ENCODE results near the gene C10orf90.
"Not testable (repeated sequence)": the region's sequence is repeated elsewhere in the genome, so short reads cannot be mapped to it uniquely, and the experiment has no call there.

Gene C10orf90

DNA sequence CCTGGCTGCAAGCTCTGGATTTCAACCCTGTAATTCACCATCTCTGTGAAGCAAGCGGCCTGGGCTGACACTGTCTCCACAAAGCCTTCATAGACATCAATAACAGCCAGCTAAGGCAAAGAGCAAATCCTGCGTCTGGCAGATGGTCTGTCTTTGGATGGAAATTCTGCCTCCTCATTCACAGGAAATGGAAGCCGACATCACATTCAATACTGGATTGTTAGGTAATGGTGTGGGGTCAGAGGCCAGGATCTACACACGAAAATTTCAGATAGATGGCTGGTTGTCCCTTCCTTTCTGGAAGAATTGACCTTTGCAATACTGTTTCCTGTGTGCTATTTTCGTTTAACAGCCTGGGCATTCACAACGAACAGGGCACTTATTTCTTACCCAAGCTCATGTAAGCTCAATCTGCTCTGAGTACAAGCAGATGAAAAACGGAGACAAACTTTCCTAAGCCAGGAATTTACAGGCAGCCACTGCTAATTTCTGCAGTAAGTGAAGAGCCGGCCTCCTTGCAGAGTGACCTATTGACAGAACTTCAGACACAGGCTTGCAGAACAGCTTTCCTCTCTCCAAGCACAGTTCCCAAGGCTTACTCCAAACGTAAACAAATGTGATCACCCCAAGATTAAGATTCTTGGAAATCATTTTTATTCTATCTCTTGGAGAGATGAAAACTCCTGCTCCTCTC lies 279.2 kb downstream of the C10orf90 start:
- no peak for DNase-seq (ENCODE audit: low read depth in 2 of 2)

DNA sequence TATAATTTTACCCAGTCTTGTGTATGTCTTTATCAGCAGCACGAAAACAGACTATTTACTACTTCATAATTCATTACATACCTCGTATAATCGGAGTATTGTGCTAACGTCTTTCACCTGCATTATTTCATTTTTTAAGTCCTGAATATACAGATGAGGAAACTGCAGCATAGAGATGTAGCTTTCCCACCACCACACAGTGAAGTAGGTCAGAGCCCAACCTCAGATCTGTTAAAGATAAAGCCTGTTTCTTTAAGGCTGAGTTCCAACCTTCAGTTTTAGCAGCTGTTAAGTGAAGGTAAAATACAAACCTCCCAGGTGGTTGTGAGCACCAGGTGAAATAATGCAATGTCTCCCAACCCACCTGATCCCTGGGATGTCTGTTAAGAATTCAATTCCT lies 280.2 kb downstream of the C10orf90 start:
- no peak for DNase-seq (ENCODE audit: low read depth in 2 of 2)

DNA sequence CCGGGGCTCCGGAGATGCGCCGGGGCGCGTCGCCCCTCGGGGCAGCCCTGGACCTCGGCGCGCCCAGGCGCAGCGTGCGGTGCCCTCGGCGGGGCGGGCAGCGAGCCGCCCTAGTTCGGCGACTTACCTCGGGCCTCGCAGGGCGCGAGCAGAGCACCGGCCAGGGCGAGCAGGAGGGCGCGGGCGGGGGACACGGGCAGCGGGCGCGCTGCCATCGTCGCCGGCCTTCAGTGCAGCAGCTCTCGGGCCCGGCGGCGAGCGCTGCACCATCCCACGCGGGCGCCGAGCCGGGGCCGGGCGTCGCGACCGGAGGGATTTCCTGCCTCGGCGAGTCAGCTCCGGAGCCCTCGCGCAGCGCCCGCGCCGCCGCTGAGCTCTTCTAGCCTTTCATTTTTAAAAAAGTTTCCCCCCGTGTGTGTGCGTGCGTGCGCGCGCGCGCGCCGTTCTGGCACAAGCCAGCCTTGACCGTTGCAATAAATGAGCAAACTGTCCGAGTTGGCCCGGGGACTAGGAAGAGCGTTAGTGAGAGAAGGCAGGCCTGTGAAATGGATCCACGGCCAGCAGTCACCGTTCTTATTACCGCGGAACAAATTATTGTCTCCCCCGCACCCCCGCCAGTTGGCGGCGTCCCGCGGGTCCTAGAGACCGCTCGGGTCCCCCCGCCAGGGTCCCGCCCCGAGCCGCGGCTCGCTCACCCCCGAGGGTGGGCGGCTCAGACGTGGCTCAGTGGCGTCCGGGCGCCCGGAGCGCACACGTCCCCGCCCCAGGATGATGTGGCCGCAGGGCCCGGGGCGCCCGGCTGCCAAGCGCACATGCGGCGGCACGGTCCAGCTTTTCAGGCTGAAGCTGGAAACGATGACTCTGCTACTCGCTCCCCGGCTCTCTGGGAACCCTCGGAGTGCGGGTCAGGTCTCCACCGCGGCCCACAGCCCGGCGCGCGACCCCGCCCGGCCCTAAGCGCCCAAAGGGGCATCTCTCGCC lies 282.3 kb downstream of the C10orf90 start, which contains the start of gene ADAM12:
TSS of gene ADAM12 (minus strand) at position 547 of the 981 bp plus-strand sequence. CDS start at position 215, 332 bp downstream.
- DNase-seq (ENCODE audit: low read depth in 2 of 2) = no peak

DNA sequence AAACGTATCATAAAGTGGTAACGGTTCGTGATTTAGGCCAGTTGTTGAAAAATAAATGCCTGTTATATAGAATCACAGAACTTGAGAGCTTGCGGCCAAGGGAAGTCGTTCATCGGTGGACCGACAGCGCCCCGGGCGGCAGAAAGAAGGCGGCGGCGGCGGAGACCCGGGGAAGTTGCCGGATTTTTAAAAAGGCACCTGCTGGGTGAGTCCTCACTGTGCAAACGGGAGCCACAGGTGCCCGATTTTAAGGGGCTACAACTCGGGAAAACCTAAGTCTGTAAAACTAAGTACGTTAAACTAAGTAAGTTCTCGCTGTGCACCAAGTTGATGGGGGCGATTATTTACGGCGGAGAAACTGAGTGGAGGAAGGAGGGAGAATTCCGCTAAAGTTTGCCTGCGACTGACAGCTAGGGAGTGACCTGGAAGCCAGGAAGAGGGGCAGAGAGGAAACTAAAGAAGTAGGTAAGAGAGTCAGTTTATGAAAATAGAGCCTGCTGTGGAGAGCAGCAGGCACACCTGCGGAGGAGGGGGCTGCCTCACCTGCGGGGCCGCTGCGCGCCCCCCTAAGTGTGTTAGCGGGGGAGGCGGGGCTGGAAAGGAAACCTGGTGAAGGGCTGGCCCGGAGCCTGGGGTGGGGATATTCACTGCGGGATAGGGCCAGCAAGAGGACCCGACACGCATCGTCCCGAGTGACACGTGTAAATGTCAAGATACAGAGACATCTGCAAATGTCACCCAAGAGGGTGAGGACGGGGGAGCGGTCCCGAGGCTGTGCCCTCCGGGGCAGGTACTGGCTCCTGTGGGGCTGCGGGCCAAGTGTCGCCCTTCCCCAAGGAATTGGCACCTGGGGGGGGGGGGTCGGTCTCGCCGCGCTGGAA lies 283.2 kb downstream of the C10orf90 start:
- no peak for DNase-seq (ENCODE audit: low read depth in 2 of 2)

DNA sequence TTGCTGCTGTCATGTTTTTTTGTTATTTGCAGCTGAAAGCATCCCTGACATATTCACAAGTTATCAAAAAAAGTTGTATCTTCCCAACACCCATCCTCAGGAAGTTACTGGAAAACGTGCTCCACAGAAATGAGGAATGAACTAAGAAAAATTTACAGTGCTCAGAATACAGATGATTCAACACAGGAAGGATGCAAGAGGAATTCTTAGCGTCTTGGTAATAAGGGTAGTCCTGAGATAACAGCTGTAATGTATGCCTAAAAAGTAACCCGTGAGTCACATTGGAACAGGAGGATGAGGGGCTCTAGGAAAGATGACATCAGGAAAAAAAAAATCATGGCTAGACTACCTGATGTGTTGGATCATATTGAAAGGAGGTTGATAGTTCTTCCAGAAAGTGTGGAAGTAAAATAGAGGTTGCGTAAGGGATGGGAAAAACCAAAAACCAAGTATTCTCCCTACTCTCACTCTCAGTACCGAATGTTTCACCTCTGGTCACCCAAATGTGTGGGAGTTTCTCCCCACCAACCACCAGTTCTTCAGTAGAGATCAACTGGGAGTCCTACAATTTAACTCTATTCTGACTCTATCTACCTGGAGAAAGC lies 286.1 kb downstream of the C10orf90 start:
- DNase-seq (ENCODE audit: low read depth in 2 of 2) = no peak

DNA sequence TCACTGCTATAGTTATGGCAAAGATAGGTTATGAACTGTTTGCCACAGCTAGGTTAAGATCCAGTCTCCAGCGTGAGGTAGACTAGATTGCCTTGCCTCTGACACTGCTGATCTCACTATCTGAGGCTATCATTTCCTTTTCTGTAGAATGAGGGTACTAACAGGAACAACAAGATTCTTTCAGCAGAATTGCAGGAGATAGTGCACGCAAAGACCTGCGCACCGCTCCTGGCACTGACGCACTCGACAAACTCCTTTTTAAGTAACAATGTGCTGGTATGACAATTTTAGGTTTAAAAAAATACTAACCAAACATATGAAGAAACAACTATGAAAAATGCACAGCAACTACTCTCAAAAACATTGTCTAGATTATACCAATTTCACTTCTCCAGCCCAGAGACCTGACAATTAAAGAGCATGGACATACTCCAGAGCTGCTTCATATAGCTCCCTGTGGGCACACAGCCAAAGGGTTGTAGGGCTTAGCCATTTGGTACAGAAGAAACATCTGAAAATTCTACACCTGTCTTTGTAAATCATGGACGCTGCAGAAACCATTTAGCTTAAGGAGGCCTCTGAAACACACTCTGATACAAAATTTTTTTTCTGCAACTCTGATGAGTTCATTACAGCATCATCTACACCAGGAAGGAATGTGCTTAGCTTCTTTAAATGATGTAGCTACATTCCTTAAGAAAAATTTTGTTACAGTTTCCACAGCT lies 290.0 kb downstream of the C10orf90 start:
- DNase-seq (ENCODE audit: low read depth in 2 of 2) = no peak

DNA sequence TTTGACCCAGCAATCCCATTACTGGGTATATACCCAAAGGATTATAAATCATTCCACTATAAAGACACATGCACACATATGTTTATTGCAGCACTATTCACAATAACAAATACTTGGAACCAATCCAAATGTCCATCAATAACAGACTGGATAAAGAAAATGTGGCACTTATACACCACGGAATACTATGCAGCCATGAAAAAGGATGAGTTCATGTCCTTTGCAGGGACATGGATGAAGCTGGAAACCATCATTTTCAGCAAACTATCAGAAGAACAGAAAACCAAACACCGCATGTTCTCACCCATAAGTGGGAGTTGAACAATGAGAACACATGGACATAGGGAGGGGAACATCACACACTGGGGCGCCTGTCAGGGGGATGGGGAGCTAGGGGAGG lies 291.3 kb downstream of the C10orf90 start:
- DNase-seq (ENCODE audit: low read depth in 2 of 2) = not testable (repeated sequence)

DNA sequence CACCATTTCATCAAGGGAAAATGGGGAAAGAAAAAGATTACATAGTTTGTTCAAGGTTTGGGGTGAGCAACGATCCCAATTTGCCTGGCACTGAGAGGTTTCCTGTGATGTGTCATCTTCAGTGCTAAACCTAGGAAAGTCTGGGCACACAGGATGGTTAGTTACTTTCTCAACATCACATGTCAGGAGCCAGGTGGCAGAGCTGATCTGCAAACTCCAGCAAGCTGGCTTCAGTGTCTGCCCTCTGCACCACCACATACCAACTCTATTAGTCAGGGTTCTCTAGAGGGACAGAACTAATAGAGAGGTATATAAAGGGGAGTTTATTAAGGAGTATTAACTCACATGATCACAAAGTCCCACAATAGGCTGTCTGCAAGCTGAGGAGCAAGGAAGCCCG lies 293.5 kb downstream of the C10orf90 start:
- DNase-seq (ENCODE audit: low read depth in 2 of 2) = no peak

DNA sequence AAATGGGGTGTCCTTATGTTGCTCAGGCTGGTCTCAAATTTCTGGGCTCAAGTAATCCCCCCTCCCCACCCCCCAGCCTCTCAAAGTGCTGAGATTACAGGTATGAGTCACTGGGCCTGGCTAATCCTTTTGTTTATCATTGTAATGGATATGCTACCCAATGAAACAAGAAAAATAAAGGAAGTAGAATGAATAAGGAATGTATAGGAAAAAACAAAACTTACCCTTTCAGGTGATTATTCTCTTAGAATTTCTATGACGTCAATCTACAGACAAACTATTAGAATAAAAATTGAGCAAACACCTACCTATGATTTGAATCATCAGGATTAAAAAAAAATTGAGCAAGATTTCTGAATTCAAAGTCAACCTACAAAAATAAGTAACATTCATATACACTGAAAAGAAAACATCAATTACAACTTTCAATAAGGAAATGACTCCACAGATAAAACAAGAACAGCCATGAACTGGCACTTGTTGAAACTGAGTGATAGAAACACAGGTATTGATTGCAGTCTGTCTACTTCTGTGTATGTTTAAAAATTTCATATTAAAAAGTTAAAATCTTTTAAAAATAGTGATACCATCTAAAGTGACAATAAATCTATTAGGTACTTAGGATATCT lies 294.5 kb downstream of the C10orf90 start:
- no peak for DNase-seq (ENCODE audit: low read depth in 2 of 2)

DNA sequence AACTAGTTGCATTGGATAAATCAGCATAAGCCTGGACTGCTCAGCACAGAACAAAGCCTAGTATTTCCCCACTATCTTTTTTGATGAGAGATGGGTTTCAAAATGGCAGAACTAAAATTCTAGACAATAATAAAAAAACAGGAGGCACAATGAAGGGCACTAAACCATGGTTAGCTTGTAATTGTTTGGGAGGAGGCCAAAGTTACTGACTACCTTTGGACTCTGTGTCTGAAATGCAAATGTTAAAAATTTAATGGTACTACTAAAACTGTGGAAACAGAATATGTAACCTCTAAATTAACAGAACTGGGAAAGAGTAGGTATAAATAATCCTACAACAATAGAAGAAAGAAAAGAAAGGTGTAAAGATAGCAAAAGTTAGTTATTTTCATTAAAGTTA lies 295.2 kb downstream of the C10orf90 start:
- no peak for DNase-seq (ENCODE audit: low read depth in 2 of 2)

Measured in stimulated activated CD4-positive, alpha-beta T cell treated with anti-CD3 and anti-CD28 coated beads, Interleukin-1b, Interleukin-23, amount 100 ng/mL, for 1 hour (primary cell).